Measurements from ENCODE around the gene UBXN7. TPM values are rescaled to one million over a fixed set of nuclear protein-coding genes. Genes with fewer than 3 reads are reported as not detected.
A peak's percentile ranks its signal among the peaks of the same experiment; 100 is the strongest.

Gene UBXN7
- total and polyA plus RNA-seq, 2 of the 4 experiments (the other 2 are of a cell fraction), result 8.6 to 16.1 TPM

DNA sequence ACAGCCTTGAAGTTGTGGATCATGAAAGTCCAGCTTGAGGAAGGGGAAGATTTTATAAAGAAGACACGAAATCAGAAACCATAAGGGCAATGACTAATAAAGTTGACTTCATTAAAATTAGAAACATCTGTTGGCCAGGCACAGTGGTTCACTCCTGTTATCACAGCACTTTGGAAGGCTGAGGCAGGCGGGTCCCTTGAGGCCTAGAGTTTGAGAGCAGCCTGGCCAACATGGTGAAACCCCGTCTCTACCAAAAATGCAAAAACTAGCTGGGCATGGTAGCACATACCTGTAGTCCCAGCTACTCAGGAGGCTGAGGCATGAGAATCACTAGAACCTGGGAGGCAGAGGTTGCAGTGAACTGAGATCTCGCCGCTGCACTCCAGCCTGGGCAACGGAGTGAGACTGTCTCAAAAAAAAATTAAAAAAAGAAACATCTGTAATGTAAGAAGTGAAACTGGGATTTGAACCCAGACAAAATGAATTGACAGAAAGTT is 7.9 kb upstream of the UBXN7 start:
- no peak overlapping the region for H3K4ac ChIP-seq (ENCODE audit: low read depth, low read length)
- 0 out of 4 replicates have a peak overlapping the region, but pooled peaks of 1 of the 2 experiments have one; percentile 22 for H4K8ac ChIP-seq (ENCODE audit: low read depth in 2 of 2, low read length in 2 of 2)
- no peaks in the 10 kb centered on the region for H3K9me3 ChIP-seq (ENCODE audit: control insufficient read depth, insufficient read depth, low read length)
- H3K4me3 ChIP-seq (ENCODE audit: insufficient read depth, low read depth, low read length), result no peak overlapping the region
- no peak overlapping the region for H3K18ac ChIP-seq (ENCODE audit: low read depth, low read length)
- WGBS, 2 experiments (ENCODE audit: extremely low coverage in 2 of 2, insufficient read length in 1 of 2), result 100% methylated on average over 3 of the region's 6 CpGs; no CpG with 5 or more reads in 1 of the 2 experiments
- H2AK9ac ChIP-seq (replicated peaks; ENCODE audit: low read depth, low read length, poor library complexity), result no peak overlapping the region
- intact Hi-C loops (cut with micrococcal nuclease) (no loop called here), in situ Hi-C loops (cut with MboI; ENCODE audit: low sequenced_read_pairs) (no loop called here), dilution Hi-C loops (cut with HindIII; ENCODE audit: low sequenced_read_pairs, unreplicated experiment) (no loop called here)
- H3K9ac ChIP-seq (ENCODE audit: low read depth, low read length), result no peak overlapping the region
- BruUV-seq (replicated peaks), result no TSS peak
- no peaks in the 10 kb centered on the region for H3K79me1 ChIP-seq (ENCODE audit: low read depth in 1 of 2, low read length in 2 of 2)
- H2AFZ ChIP-seq (replicated peaks; ENCODE audit: low read length, poor library complexity), result peak overlapping the region; percentile 63
- no peaks in the 10 kb centered on the region for H3K27me3 ChIP-seq (ENCODE audit: control insufficient read depth, insufficient read depth, low read length)
- H3K4me1 ChIP-seq (ENCODE audit: control insufficient read depth, insufficient read depth, low read length), result no peaks in the 10 kb centered on the region; the same call in 1 of the 2 replicates
- H2BK15ac ChIP-seq (ENCODE audit: low read depth, low read length), result no peak overlapping the region
- H3K27ac ChIP-seq (ENCODE audit: insufficient read depth, low read length), result no peak overlapping the region
- DNase-seq, result peak; percentile 87
- no peak overlapping the region for H3K56ac ChIP-seq (ENCODE audit: extremely low read depth, insufficient read depth, low read length)
- H3K36me3 ChIP-seq (ENCODE audit: control insufficient read depth, insufficient read depth, low read length), result no peaks in the 10 kb centered on the region
- no peak overlapping the region for H2AK5ac ChIP-seq (ENCODE audit: low read depth, low read length)
- ChIA-PET POLR2A (ENCODE audit: unreplicated experiment) (no interaction called here), CTCF (interaction anchor here (0.5 to 0.6 kb wide), 3 partner anchors 19 to 66 kb away, joined by 3 to 4 read pairs (median 4); no protein-coding TSS in a partner anchor)
- H4K5ac ChIP-seq (ENCODE audit: low read depth, low read length), result no peak overlapping the region
- H3K4me2 ChIP-seq (ENCODE audit: low read depth, low read length), result no peak overlapping the region
- H3K9me1 ChIP-seq (ENCODE audit: insufficient read depth, low read length), result peaks cover 7% of the 10 kb centered on the region
- no peak overlapping the region for H3K23ac ChIP-seq (ENCODE audit: low read depth, low read length)
- no peak overlapping the region for H2BK120ac ChIP-seq (ENCODE audit: low read depth, low read length)
- H4K20me1 ChIP-seq (ENCODE audit: insufficient read depth, low read length), result no peaks in the 10 kb centered on the region
- H2BK20ac ChIP-seq (ENCODE audit: low read depth, low read length), result no peak overlapping the region
- H2BK5ac ChIP-seq (ENCODE audit: low read depth, low read length, poor library complexity, severe bottlenecking), result no peak overlapping the region
- no peak overlapping the region for H3K14ac ChIP-seq (replicated peaks; ENCODE audit: low read depth, low read length)
- peak; percentile 88 for ATAC-seq (ENCODE audit: low read depth)
- H4K91ac ChIP-seq (ENCODE audit: insufficient read depth, low read depth, low read length), result no peak overlapping the region
- TF ChIP-seq MXI1 (IDR thresholded peaks at IDR 0.05; ENCODE audit: borderline replicate concordance, low read depth, low read length), result no peak
- TF ChIP-seq CHD1 (IDR thresholded peaks at IDR 0.05; ENCODE audit: low read depth, low read length), result no peak
- no peak for TF ChIP-seq NFE2L2 (IDR thresholded peaks at IDR 0.05; ENCODE audit: low read depth, low read length)
- no peak for TF ChIP-seq RFX5 (IDR thresholded peaks at IDR 0.05; ENCODE audit: low read depth, low read length)
- TF ChIP-seq, protein P1, sequence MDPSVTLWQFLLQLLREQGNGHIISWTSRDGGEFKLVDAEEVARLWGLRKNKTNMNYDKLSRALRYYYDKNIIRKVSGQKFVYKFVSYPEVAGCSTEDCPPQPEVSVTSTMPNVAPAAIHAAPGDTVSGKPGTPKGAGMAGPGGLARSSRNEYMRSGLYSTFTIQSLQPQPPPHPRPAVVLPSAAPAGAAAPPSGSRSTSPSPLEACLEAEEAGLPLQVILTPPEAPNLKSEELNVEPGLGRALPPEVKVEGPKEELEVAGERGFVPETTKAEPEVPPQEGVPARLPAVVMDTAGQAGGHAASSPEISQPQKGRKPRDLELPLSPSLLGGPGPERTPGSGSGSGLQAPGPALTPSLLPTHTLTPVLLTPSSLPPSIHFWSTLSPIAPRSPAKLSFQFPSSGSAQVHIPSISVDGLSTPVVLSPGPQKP (IDR thresholded peaks at IDR 0.05; ENCODE audit: borderline replicate concordance, low read depth, low read length), result no peak
- TF ChIP-seq MAFK (IDR thresholded peaks at IDR 0.05; ENCODE audit: low read depth, low read length), result no peak
- TF ChIP-seq BHLHE40 (IDR thresholded peaks at IDR 0.05; ENCODE audit: low read depth, low read length), result no peak
- TF ChIP-seq, protein P2, sequence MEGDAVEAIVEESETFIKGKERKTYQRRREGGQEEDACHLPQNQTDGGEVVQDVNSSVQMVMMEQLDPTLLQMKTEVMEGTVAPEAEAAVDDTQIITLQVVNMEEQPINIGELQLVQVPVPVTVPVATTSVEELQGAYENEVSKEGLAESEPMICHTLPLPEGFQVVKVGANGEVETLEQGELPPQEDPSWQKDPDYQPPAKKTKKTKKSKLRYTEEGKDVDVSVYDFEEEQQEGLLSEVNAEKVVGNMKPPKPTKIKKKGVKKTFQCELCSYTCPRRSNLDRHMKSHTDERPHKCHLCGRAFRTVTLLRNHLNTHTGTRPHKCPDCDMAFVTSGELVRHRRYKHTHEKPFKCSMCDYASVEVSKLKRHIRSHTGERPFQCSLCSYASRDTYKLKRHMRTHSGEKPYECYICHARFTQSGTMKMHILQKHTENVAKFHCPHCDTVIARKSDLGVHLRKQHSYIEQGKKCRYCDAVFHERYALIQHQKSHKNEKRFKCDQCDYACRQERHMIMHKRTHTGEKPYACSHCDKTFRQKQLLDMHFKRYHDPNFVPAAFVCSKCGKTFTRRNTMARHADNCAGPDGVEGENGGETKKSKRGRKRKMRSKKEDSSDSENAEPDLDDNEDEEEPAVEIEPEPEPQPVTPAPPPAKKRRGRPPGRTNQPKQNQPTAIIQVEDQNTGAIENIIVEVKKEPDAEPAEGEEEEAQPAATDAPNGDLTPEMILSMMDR (conservative IDR thresholded peaks at IDR 0.05; ENCODE audit: low read depth, low read length), result no peak
- TF ChIP-seq RCOR1 (IDR thresholded peaks at IDR 0.05; ENCODE audit: insufficient replicate concordance, low read length), result no peak
- no peak for TF ChIP-seq SMC3 (IDR thresholded peaks at IDR 0.05; ENCODE audit: low read depth, low read length)
- TF ChIP-seq CEBPB (IDR thresholded peaks at IDR 0.05; ENCODE audit: low read depth, low read length), result no peak
